H1 (cell line): ENCODE measurements around the gene ADGRD2. TPM values are rescaled to one million over a fixed set of nuclear protein-coding genes. Genes with fewer than 3 reads are reported as not detected.

Experiments
- CTCF ChIA-PET: fragments of 300-600 bp; sonication (Branson Sonifier 250); formaldehyde crosslinking; loops from one replicate; lab custom pipeline; 2021; ENCODE audit not compliant: partially characterized antibody; lab: Charles Lee
- POLR2A ChIA-PET: fragments of 300-600 bp; sonication (Branson Sonifier 250); formaldehyde crosslinking; loops from one replicate; lab custom pipeline; 2021; ENCODE audit warnings: inconsistent platforms; ENCODE audit not compliant: partially characterized antibody; lab: Charles Lee
- DNase-seq, 2 experiments: peaks; one replicate each; pipeline versions ENCODE4 v3.0.0 to v3.0.0-alpha.2; 2010 to 2022; ENCODE audit warnings: low spot score in 2 of 2, low read depth in 1 of 2, mixed read lengths in 1 of 2
- FAIRE-seq: peaks from 2 replicates; lab custom pipeline; 2011; peaks lifted over from hg19 to GRCh38; lab: Jason Lieb, UNC
- H2AFZ ChIP-seq: 2 replicates; pipeline ENCODE4 v1.8.1; 2012; ENCODE audit warnings: low read length, inconsistent platforms
- H2AK5ac ChIP-seq: 2 replicates; pipeline ENCODE4 v1.6.1; 2013; ENCODE audit warnings: low read depth, low read length
- H2BK120ac ChIP-seq: replicated peaks from 2 replicates; pipeline ENCODE3; 2013; ENCODE audit warnings: low read depth, low read length, inconsistent platforms
- H2BK12ac ChIP-seq: 2 replicates; pipeline ENCODE4 v1.6.1; 2013; ENCODE audit warnings: low read depth, low read length
- H2BK15ac ChIP-seq: 2 replicates; pipeline ENCODE4 v1.6.1; 2013; ENCODE audit warnings: low read length
- H2BK20ac ChIP-seq: 2 replicates; pipeline ENCODE4 v1.6.1; 2013; ENCODE audit warnings: low read length
- H2BK5ac ChIP-seq: 2 replicates; pipeline ENCODE4 v1.6.1; 2013; ENCODE audit warnings: low read depth, low read length
- H3K14ac ChIP-seq: 2 replicates; pipeline ENCODE4 v1.6.1; 2013; ENCODE audit warnings: inconsistent platforms; ENCODE audit not compliant: insufficient read length
- H3K18ac ChIP-seq: 2 replicates; pipeline ENCODE4 v1.6.1; 2013; ENCODE audit warnings: low read length; ENCODE audit errors: extremely low read depth
- H3K23ac ChIP-seq: 2 replicates; pipeline ENCODE4 v1.6.1; 2013; ENCODE audit warnings: inconsistent platforms; ENCODE audit not compliant: insufficient read length
- H3K23me2 ChIP-seq: 2 replicates; pipeline ENCODE4 v1.6.1; 2013; ENCODE audit warnings: low read depth, low read length
- H3K27ac ChIP-seq: 2 replicates; pipeline ENCODE4 v1.6.1; 2011; ENCODE audit warnings: low read depth, low read length, inconsistent platforms
- H3K27me3 ChIP-seq, 4 experiments: replicated peaks in 1 of 4; 1 replicate in 1 of 4; 2 replicates in 3 of 4; pipeline versions ENCODE4 v1.6.1 to v1.8.1; 2011 to 2013; ENCODE audit warnings: low read length in 3 of 4, mild to moderate bottlenecking in 3 of 4, inconsistent platforms in 2 of 4, mixed read lengths in 2 of 4, moderate library complexity in 1 of 4; ENCODE audit not compliant: control insufficient read depth in 3 of 4, insufficient read depth in 3 of 4; ENCODE audit errors: extremely low read depth in 1 of 4
- H3K36me3 ChIP-seq, 4 experiments: 2 replicates each; pipeline versions ENCODE4 v1.6.1 to v1.8.1; 2011 to 2013; ENCODE audit warnings: mild to moderate bottlenecking in 4 of 4, low read length in 3 of 4, moderate library complexity in 2 of 4, control low read depth in 1 of 4, inconsistent platforms in 1 of 4; ENCODE audit not compliant: insufficient read depth in 4 of 4, control insufficient read depth in 2 of 4
- H3K4ac ChIP-seq: replicated peaks from 2 replicates; pipeline ENCODE3; 2013; ENCODE audit warnings: low read length, low read depth, mixed read lengths, inconsistent platforms; ENCODE audit not compliant: insufficient read length
- H3K4me1 ChIP-seq, 4 experiments: replicated peaks in 1 of 4; 1 replicate in 1 of 4; 2 replicates in 3 of 4; pipeline versions ENCODE4 v1.6.1 to v1.8.1; 2011 to 2013; ENCODE audit warnings: low read length in 3 of 4, inconsistent platforms in 2 of 4, mixed read lengths in 1 of 4; ENCODE audit not compliant: insufficient read depth in 4 of 4, control insufficient read depth in 3 of 4
- H3K4me2 ChIP-seq, 2 experiments: 2 replicates each; pipeline versions ENCODE4 v1.6.1 to v1.8.1; 2011 to 2013; ENCODE audit warnings: low read depth in 2 of 2, low read length in 2 of 2, control low read depth in 1 of 2, inconsistent platforms in 1 of 2, mild to moderate bottlenecking in 1 of 2; ENCODE audit not compliant: insufficient read depth in 1 of 2
- H3K4me3 ChIP-seq, 4 experiments: fragments of 200-600, 300-600 bp in 1 of 4; sonication (generic), shearing (Covaris generic), sonication (Bioruptor Twin) in 1 of 4; 2 replicates each; pipeline versions ENCODE4 v1.5.1 to v1.8.1; 2011 to 2016; ENCODE audit warnings: low read length in 4 of 4, low read depth in 3 of 4, control low read depth in 2 of 4, inconsistent platforms in 2 of 4, mild to moderate bottlenecking in 2 of 4, mixed read lengths in 1 of 4, moderate library complexity in 1 of 4; ENCODE audit not compliant: insufficient read depth in 2 of 4; ENCODE audit errors: extremely low read depth in 1 of 4
- H3K56ac ChIP-seq: replicated peaks from 2 replicates; pipeline ENCODE3; 2013; ENCODE audit warnings: low read depth, mild to moderate bottlenecking, mixed read lengths, low read length, inconsistent platforms; ENCODE audit not compliant: insufficient read length
- H3K79me1 ChIP-seq: 2 replicates; pipeline ENCODE4 v1.6.1; 2013; ENCODE audit warnings: low read depth, low read length, control low read depth
- H3K79me2 ChIP-seq, 2 experiments: 2 replicates each; pipeline versions ENCODE4 v1.6.1 to v1.8.1; 2012 to 2013; ENCODE audit warnings: low read length in 2 of 2, mild to moderate bottlenecking in 2 of 2, inconsistent platforms in 1 of 2; ENCODE audit not compliant: insufficient read depth in 2 of 2, control insufficient read depth in 1 of 2
- H3K9ac ChIP-seq, 4 experiments: replicated peaks in 1 of 4; 1 replicate in 1 of 4; 2 replicates in 3 of 4; pipeline versions ENCODE4 v1.6.1 to v1.8.1; 2011 to 2013; ENCODE audit warnings: low read depth in 3 of 4, low read length in 3 of 4, control low read depth in 2 of 4, mild to moderate bottlenecking in 2 of 4, moderate library complexity in 2 of 4, inconsistent platforms in 1 of 4; ENCODE audit errors: extremely low read depth in 1 of 4
- H3K9me3 ChIP-seq, 2 experiments: 2 replicates each; pipeline versions ENCODE4 v1.6.1 to v1.8.1; 2012 to 2013; ENCODE audit warnings: mild to moderate bottlenecking in 2 of 2, moderate library complexity in 2 of 2, control low read depth in 1 of 2, inconsistent platforms in 1 of 2, low read depth in 1 of 2, low read length in 1 of 2, mixed read lengths in 1 of 2; ENCODE audit not compliant: insufficient read depth in 2 of 2
- H4K20me1 ChIP-seq, 2 experiments: replicated peaks in 1 of 2; 2 replicates each; pipeline versions ENCODE3 to v1.8.1; 2011 to 2013; ENCODE audit warnings: inconsistent platforms in 2 of 2, low read length in 2 of 2, mild to moderate bottlenecking in 1 of 2; ENCODE audit not compliant: insufficient read depth in 2 of 2, control insufficient read depth in 1 of 2
- H4K5ac ChIP-seq: 2 replicates; pipeline ENCODE4 v1.6.1; 2013; ENCODE audit warnings: low read length, low read depth, mixed read lengths, inconsistent platforms; ENCODE audit not compliant: insufficient read length
- H4K8ac ChIP-seq: 2 replicates; pipeline ENCODE4 v1.8.0; 2013; ENCODE audit warnings: mild to moderate bottlenecking, moderate library complexity, low read length, inconsistent platforms; ENCODE audit not compliant: insufficient read depth; ENCODE audit errors: extremely low read depth
- H4K91ac ChIP-seq: replicated peaks from 2 replicates; pipeline ENCODE3; 2013; ENCODE audit warnings: low read length, mixed read lengths, inconsistent platforms; ENCODE audit not compliant: insufficient read length
- CBX8 ChIP-seq: fragments of 300-800, 300-1000 bp; sonication (generic); IDR thresholded peaks from 2 replicates; pipeline ENCODE4 v1.7.1; 2016; ENCODE audit warnings: low read depth, low read length, borderline replicate concordance
- CREB1 ChIP-seq: IDR thresholded peaks from 2 replicates; pipeline ENCODE4 v1.6.1; 2012; ENCODE audit warnings: inconsistent platforms
- EZH2 ChIP-seq: fragments of 200-600 bp; sonication (generic); IDR thresholded peaks from 2 replicates; pipeline ENCODE4 v1.7.1; 2012; ENCODE audit warnings: low read depth, mild to moderate bottlenecking, moderate library complexity, low read length, inconsistent platforms; ENCODE audit not compliant: severe bottlenecking
- GABPA ChIP-seq: IDR thresholded peaks from 2 replicates; pipeline ENCODE4 v1.6.1; 2011; ENCODE audit warnings: mild to moderate bottlenecking, low read length, moderate library complexity, borderline replicate concordance; ENCODE audit not compliant: insufficient read depth
- HDAC2 ChIP-seq, 2 experiments: fragments of 300-600 bp in 1 of 2; sonication (generic) in 1 of 2; IDR thresholded peaks; 2 replicates each; pipeline ENCODE4 v1.6.1; 2011 to 2012; ENCODE audit warnings: low read depth in 2 of 2, low read length in 2 of 2, mild to moderate bottlenecking in 2 of 2, moderate library complexity in 2 of 2, borderline replicate concordance in 1 of 2, inconsistent platforms in 1 of 2
- KDM5A ChIP-seq: fragments of 200-600 bp; IDR thresholded peaks from 2 replicates; pipeline ENCODE4 v1.7.1; 2012; ENCODE audit warnings: mild to moderate bottlenecking, low read length, inconsistent platforms, mixed read lengths
- NANOG ChIP-seq: IDR thresholded peaks from 2 replicates; pipeline ENCODE4 v1.6.1; 2011; ENCODE audit warnings: low read length, low read depth, mild to moderate bottlenecking, inconsistent platforms; ENCODE audit not compliant: insufficient read depth, poor library complexity, severe bottlenecking
- POLR2A ChIP-seq, 2 experiments: IDR thresholded peaks; 1 replicate in 1 of 2; 2 replicates in 1 of 2; pipeline ENCODE4 v1.6.1; 2011; ENCODE audit warnings: low read depth in 2 of 2, low read length in 2 of 2, mild to moderate bottlenecking in 2 of 2; ENCODE audit errors: control extremely low read depth in 1 of 2
- POU5F1 ChIP-seq: IDR thresholded peaks from 2 replicates; pipeline ENCODE4 v1.6.1; 2011; ENCODE audit warnings: low read depth, mild to moderate bottlenecking, low read length, moderate library complexity
- SP4 ChIP-seq: IDR thresholded peaks from 2 replicates; pipeline ENCODE4 v1.6.1; 2012; ENCODE audit warnings: low read length, inconsistent platforms
- TAF7 ChIP-seq: optimal IDR thresholded peaks from 2 replicates; pipeline ENCODE3; 2011; ENCODE audit warnings: low read depth, mild to moderate bottlenecking, inconsistent platforms, low read length, moderate library complexity, borderline replicate concordance
- WGBS, 2 experiments: shearing (Covaris generic) in 1 of 2; methylation state at CpG; one replicate each; pipeline versions ENCODE4 v1.1.6 to v1.1.7; 2013 to 2015; ENCODE audit warnings: low lambda C conversion rate in 2 of 2, mixed read lengths in 2 of 2, inconsistent platforms in 1 of 2, low coverage in 1 of 2, missing lambda C conversion rate in 1 of 2; ENCODE audit not compliant: insufficient replicate concordance in 2 of 2, insufficient coverage in 1 of 2, insufficient read length in 1 of 2; ENCODE audit errors: extremely low coverage in 1 of 2, missing lambda C conversion rate in 1 of 2; 5-methylcytosine and 5-hydroxymethylcytosine counted together
- polyA plus RNA-seq, 7 experiments: library from polyadenylated mRNA; depleted of rRNA in 3 of 7; stranded (reverse) in 5 of 7; unstranded in 2 of 7; fragments of >200 nt in 5 of 7; fragments of 200-250 nt in 2 of 7; gene quantifications; 1 replicate in 5 of 7; 2 replicates in 1 of 7; 4 replicates in 1 of 7; pipeline versions ENCODE4 v1.2.1 to v1.2.3, GENCODE V29; 2011 to 2013; ENCODE audit warnings: missing spikeins in 2 of 7, mixed read lengths in 2 of 7
- total RNA-seq: library from RNA; stranded (reverse); fragmentation: NEBNext Ultra II Directional; extraction: Animal tissue kit (Norgen Biotek cat#: 25700); gene quantifications from 2 replicates; pipeline ENCODE4 v1.2.1, GENCODE V29; 2021
- TF ChIP-seq, protein P1 (sequence below), 3 experiments: IDR thresholded peaks; 1 replicate in 2 of 3; 2 replicates in 1 of 3; pipeline versions ENCODE4 v1.5.1 to v1.6.1; 2011; ENCODE audit warnings: low read length in 3 of 3, mild to moderate bottlenecking in 3 of 3, inconsistent platforms in 2 of 3, low read depth in 1 of 3, moderate library complexity in 1 of 3; ENCODE audit not compliant: insufficient read depth in 1 of 3; ENCODE audit errors: control extremely low read depth in 1 of 3

Gene ADGRD2
- total and polyA plus RNA-seq, 2 of the 8 experiments (the other 6 are each of a cell fraction or from before 2014, with no cell fraction given) = 0.41 to 1.4 TPM

DNA sequence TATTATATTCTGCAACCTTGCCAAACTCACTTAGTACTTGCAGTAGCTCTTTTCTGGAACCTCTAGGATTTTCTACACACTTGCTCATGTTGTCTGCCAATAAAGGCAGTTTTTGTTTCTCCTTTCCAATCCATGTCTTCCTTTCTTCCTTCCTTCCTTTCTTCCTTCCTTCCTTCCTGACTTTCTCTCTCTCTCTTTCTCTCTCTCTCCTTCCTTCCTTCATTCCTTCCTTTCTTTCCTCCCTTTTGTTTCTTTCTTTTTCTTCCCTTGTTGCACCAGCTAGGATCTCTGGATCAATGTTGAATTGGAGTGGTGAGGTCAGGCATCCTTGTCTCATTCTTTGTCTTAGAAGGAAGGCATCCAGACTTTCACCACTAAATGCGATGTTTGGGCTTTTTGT is 12.5 kb downstream of the ADGRD2 start:
- H3K56ac ChIP-seq = no peak overlapping the region
- no peak overlapping the region for H3K27ac ChIP-seq
- no peak overlapping the region for H3K14ac ChIP-seq
- no peaks in the 10 kb centered on the region for H3K36me3 ChIP-seq
- H3K18ac ChIP-seq = no peak overlapping the region
- H3K4me1 ChIP-seq = no peaks in the 10 kb centered on the region
- H2BK15ac ChIP-seq = no peak overlapping the region
- no peak overlapping the region for H4K5ac ChIP-seq
- H3K9me3 ChIP-seq = no peaks in the 10 kb centered on the region
- no peaks in the 10 kb centered on the region for H3K79me2 ChIP-seq
- no peak overlapping the region for H3K4me2 ChIP-seq
- no peak overlapping the region for H2AFZ ChIP-seq
- H4K20me1 ChIP-seq = peaks cover 0 to 3% of the 10 kb centered on the region in 2 experiments
- peaks cover 2% of the 10 kb centered on the region; the same call in 1 of the 2 replicates for H3K23me2 ChIP-seq
- H2BK5ac ChIP-seq = no peak overlapping the region
- no peak overlapping the region for H3K4me3 ChIP-seq
- H2BK12ac ChIP-seq = no peak overlapping the region
- no peaks in the 10 kb centered on the region for H3K79me1 ChIP-seq
- TF ChIP-seq CBX8 = no peak
- TF ChIP-seq POU5F1 = no peak
- no peak for TF ChIP-seq KDM5A
- no peak for TF ChIP-seq GABPA
- TF ChIP-seq EZH2 = no peak
- TF ChIP-seq, protein P1, sequence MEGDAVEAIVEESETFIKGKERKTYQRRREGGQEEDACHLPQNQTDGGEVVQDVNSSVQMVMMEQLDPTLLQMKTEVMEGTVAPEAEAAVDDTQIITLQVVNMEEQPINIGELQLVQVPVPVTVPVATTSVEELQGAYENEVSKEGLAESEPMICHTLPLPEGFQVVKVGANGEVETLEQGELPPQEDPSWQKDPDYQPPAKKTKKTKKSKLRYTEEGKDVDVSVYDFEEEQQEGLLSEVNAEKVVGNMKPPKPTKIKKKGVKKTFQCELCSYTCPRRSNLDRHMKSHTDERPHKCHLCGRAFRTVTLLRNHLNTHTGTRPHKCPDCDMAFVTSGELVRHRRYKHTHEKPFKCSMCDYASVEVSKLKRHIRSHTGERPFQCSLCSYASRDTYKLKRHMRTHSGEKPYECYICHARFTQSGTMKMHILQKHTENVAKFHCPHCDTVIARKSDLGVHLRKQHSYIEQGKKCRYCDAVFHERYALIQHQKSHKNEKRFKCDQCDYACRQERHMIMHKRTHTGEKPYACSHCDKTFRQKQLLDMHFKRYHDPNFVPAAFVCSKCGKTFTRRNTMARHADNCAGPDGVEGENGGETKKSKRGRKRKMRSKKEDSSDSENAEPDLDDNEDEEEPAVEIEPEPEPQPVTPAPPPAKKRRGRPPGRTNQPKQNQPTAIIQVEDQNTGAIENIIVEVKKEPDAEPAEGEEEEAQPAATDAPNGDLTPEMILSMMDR (IDR thresholded peaks at IDR 0.05; ENCODE audit: control extremely low read depth in 1 of 3, insufficient read depth in 1 of 3, low read depth in 1 of 3, low read length in 3 of 3) = no peak
- no peak for TF ChIP-seq TAF7
- TF ChIP-seq HDAC2 (IDR thresholded peaks at IDR 0.05; ENCODE audit: borderline replicate concordance in 1 of 2, low read depth in 2 of 2, low read length in 2 of 2) = no peak
- TF ChIP-seq POLR2A (IDR thresholded peaks at IDR 0.05; ENCODE audit: control extremely low read depth in 1 of 2, low read depth in 2 of 2, low read length in 2 of 2) = no peak
- TF ChIP-seq SP4 = no peak
- TF ChIP-seq NANOG = no peak
- no peak for TF ChIP-seq CREB1
- H3K9ac ChIP-seq = no peak overlapping the region
- ChIA-PET CTCF (interaction anchor here (0.8 to 3.7 kb wide), 5 partner anchors 11 to 74 kb away, joined by 3 to 13 read pairs (median 4); no protein-coding TSS in a partner anchor), POLR2A (no interaction called here)
- no peak overlapping the region for H4K91ac ChIP-seq
- no peak overlapping the region for H4K8ac ChIP-seq
- DNase-seq (no peak), FAIRE-seq (no peak)
- no peak overlapping the region for H3K23ac ChIP-seq
- no peak overlapping the region for H2BK120ac ChIP-seq
- no peak overlapping the region for H3K4ac ChIP-seq
- WGBS, 2 experiments = 86% methylated on average over 1 of the region's 1 CpG; no CpG with 5 or more reads in 1 of the 2 experiments
- H2AK5ac ChIP-seq = no peak overlapping the region
- no peaks in the 10 kb centered on the region; a peak in 1 of 7 replicates for H3K27me3 ChIP-seq
- no peak overlapping the region for H2BK20ac ChIP-seq
